ENCODE measurements around the gene HSPA14.

- no peak for TF ChIP-seq EZH2phosphoT487 (IDR thresholded peaks at IDR 0.05; ENCODE audit: borderline replicate concordance, low read length)
- no peak for TF ChIP-seq CTCF (conservative IDR thresholded peaks at IDR 0.05; ENCODE audit: low read depth, low read length)
Measured at GRCh38 chr10:14826076-14826829, 11.9 kb upstream of the HSPA14 start.
